Lower leg skin (tissue), 4 donors: ENCODE measurements around the gene ERICH2. TPM values are rescaled to one million over a fixed set of nuclear protein-coding genes. Genes with fewer than 3 reads are reported as not detected.

Source experiments
- DNase-seq, 2 donors: peaks; one replicate each; pipeline ENCODE4 v3.0.0-alpha.2; 2019; ENCODE audit warnings: low spot score in 2 of 2
- H3K4me3 ChIP-seq: fragments of 200-600 bp; sonication (generic); 2 replicates; pipeline ENCODE4 v1.5.1; 2017; ENCODE audit warnings: mild to moderate bottlenecking, low read depth; ENCODE audit not compliant: poor library complexity, severe bottlenecking
- POLR2A ChIP-seq, 2 donors: fragments of 450-650 bp; IDR thresholded peaks; one replicate each; pipeline ENCODE4 v1.6.1; 2016 to 2017; ENCODE audit warnings: antibody characterized with exemption in 2 of 2, mild to moderate bottlenecking in 1 of 2, moderate library complexity in 1 of 2
- WGBS, 2 donors: methylation state at CpG; one replicate each; pipeline ENCODE4 v1.1.5; 2018; 5-methylcytosine and 5-hydroxymethylcytosine counted together
- intact Hi-C: fragments of 100-400 bp; cut with DNase I; formaldehyde crosslinking; loops from one replicate; pipeline ENCODE4 v1.15.0; 2023; ENCODE audit warnings: low total_unique reads
- total RNA-seq, 4 donors: library from RNA; depleted of rRNA; stranded (reverse); fragments of >200 nt; gene quantifications; one replicate each; pipeline ENCODE4 v1.1.0, GENCODE V29; 2016
- TF ChIP-seq, protein P1 (sequence below), 3 donors: fragments of 450-650 bp; IDR thresholded peaks; one replicate each; pipeline ENCODE4 v1.5.1; 2016; ENCODE audit warnings: antibody characterized with exemption in 3 of 3, mild to moderate bottlenecking in 3 of 3, moderate library complexity in 2 of 3

Gene ERICH2
- total RNA-seq, 4 donors from 2014 or later = 0.58 TPM; not detected in 3

DNA sequence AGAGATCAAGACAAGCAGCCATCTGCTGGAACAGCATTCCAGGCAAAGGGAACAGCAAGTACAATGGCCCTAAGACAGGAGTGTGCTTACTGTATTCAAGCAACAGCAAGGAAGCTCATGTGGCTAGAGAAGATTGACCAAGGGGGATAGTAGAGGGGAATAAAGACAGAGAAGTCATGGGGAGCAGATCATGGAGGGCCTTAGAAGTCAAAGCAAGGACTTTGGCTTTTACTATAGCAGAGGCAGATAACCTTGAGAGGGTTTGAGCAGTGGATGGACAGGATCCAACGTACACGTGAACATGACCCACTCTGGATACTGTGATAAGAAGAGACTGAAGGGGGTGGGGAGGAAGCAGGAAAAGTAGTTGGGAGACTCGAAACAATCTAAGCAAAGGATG, 28.2 kb upstream of the ERICH2 start:
- no peak overlapping the region for H3K4me3 ChIP-seq
- no peak for DNase-seq
- intact Hi-C loops = no loop called here
- 89 to 93% methylated on average over 3 of the region's 3 CpGs for WGBS, 2 donors
- TF ChIP-seq POLR2A (IDR thresholded peaks at IDR 0.05) = no peak
- TF ChIP-seq, protein P1, sequence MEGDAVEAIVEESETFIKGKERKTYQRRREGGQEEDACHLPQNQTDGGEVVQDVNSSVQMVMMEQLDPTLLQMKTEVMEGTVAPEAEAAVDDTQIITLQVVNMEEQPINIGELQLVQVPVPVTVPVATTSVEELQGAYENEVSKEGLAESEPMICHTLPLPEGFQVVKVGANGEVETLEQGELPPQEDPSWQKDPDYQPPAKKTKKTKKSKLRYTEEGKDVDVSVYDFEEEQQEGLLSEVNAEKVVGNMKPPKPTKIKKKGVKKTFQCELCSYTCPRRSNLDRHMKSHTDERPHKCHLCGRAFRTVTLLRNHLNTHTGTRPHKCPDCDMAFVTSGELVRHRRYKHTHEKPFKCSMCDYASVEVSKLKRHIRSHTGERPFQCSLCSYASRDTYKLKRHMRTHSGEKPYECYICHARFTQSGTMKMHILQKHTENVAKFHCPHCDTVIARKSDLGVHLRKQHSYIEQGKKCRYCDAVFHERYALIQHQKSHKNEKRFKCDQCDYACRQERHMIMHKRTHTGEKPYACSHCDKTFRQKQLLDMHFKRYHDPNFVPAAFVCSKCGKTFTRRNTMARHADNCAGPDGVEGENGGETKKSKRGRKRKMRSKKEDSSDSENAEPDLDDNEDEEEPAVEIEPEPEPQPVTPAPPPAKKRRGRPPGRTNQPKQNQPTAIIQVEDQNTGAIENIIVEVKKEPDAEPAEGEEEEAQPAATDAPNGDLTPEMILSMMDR (IDR thresholded peaks at IDR 0.05) = no peak

- H3K4me3 ChIP-seq = no peak overlapping the region
- no peak for DNase-seq
- 80 to 92% methylated on average over 6 of the region's 6 CpGs for WGBS, 2 donors
- intact Hi-C loops = no loop called here
- no peak for TF ChIP-seq POLR2A (IDR thresholded peaks at IDR 0.05)
- TF ChIP-seq, protein P1 (IDR thresholded peaks at IDR 0.05) = no peak
These were observed 27.2 kb upstream of the ERICH2 start for GRCh38 chr2:170742896-170743529.

- TF ChIP-seq POLR2A (IDR thresholded peaks at IDR 0.05) = no peak
- TF ChIP-seq, protein P1 (IDR thresholded peaks at IDR 0.05) = no peak
- WGBS, 2 donors = 69 to 75% methylated on average over 8 of the region's 8 CpGs
These were observed 26.5 kb upstream of the ERICH2 start for GRCh38 chr2:170743530-170744239.

GRCh38 chr2:170744248-170745002, 25.8 kb upstream of the ERICH2 start:
- no peak for TF ChIP-seq POLR2A (IDR thresholded peaks at IDR 0.05)
- TF ChIP-seq, protein P1 (IDR thresholded peaks at IDR 0.05) = no peak
- intact Hi-C loops = no loop called here
- DNase-seq = no peak
- 87 to 91% methylated on average over 14 of the region's 14 CpGs for WGBS, 2 donors
- H3K4me3 ChIP-seq = no peak overlapping the region

More at GRCh38 chr2:170743530-170744239, 26.5 kb upstream of the ERICH2 start:
- H3K4me3 ChIP-seq = no peak overlapping the region
- no peak for DNase-seq
- intact Hi-C loops = no loop called here

GRCh38 chr2:170745305-170745704, 24.9 kb upstream of the ERICH2 start:
- 49% methylated on average over 6 of the region's 6 CpGs for WGBS, 2 donors
- no peak for DNase-seq
- TF ChIP-seq, protein P1 (IDR thresholded peaks at IDR 0.05) = no peak
- TF ChIP-seq POLR2A (IDR thresholded peaks at IDR 0.05) = no peak
- no peak overlapping the region for H3K4me3 ChIP-seq
- intact Hi-C loops = no loop called here
